HS-27A (cell line): ENCODE measurements around the gene SNAP25.

ENCODE experiments used
- DNase-seq: peaks from one replicate; pipeline ENCODE4 v3.0.0-alpha.2; 2012; ENCODE audit warnings: low read depth, missing footprints

SNAP25 gene

GRCh38 chr20:10263385-10264165 lies 44.9 kb downstream of the SNAP25 start:
- no peak for DNase-seq

GRCh38 chr20:10264166-10264558 lies 45.5 kb downstream of the SNAP25 start:
- DNase-seq, result no peak

- no peak for DNase-seq
These were observed 50.0 kb downstream of the SNAP25 start for GRCh38 chr20:10268636-10269035.

- DNase-seq, result no peak
These were observed 52.0 kb downstream of the SNAP25 start for GRCh38 chr20:10270630-10271029.

- DNase-seq, result no peak
These were observed 53.0 kb downstream of the SNAP25 start for GRCh38 chr20:10271494-10272219.

- DNase-seq, result no peak
These were observed 58.4 kb downstream of the SNAP25 start for GRCh38 chr20:10276878-10277580.

GRCh38 chr20:10277616-10278015 lies 59.0 kb downstream of the SNAP25 start:
- DNase-seq, result no peak

GRCh38 chr20:10278412-10278811 lies 59.8 kb downstream of the SNAP25 start:
- no peak for DNase-seq

GRCh38 chr20:10280018-10280908 lies 61.6 kb downstream of the SNAP25 start:
- no peak for DNase-seq

- no peak for DNase-seq
These were observed 63.3 kb downstream of the SNAP25 start for GRCh38 chr20:10281911-10282310.

- peak; percentile 29 for DNase-seq
These were observed 64.4 kb downstream of the SNAP25 start for GRCh38 chr20:10282979-10283456.

GRCh38 chr20:10286356-10286755 lies 67.7 kb downstream of the SNAP25 start:
- DNase-seq, result no peak

GRCh38 chr20:10288421-10288820 lies 69.8 kb downstream of the SNAP25 start:
- no peak for DNase-seq

- no peak for DNase-seq
These were observed 70.5 kb downstream of the SNAP25 start for GRCh38 chr20:10288954-10289646.

GRCh38 chr20:10291568-10292248 lies 73.1 kb downstream of the SNAP25 start:
- no peak for DNase-seq

GRCh38 chr20:10297223-10297622 lies 78.6 kb downstream of the SNAP25 start:
- DNase-seq, result no peak

- DNase-seq, result no peak
These were observed 79.1 kb downstream of the SNAP25 start for GRCh38 chr20:10297684-10298240.

GRCh38 chr20:10300582-10301446 lies 82.2 kb downstream of the SNAP25 start:
- DNase-seq, result no peak

- no peak for DNase-seq
These were observed 85.2 kb downstream of the SNAP25 start for GRCh38 chr20:10303852-10304251.
